Gastrocnemius medialis (tissue), 4 donors: ENCODE data around the gene RXFP3. TPM values are rescaled to one million over a fixed set of nuclear protein-coding genes. Genes with fewer than 3 reads are reported as not detected.
"Not testable (repeated sequence)": the region's sequence is repeated elsewhere in the genome, so short reads cannot be mapped to it uniquely, and the experiment has no call there.

Source experiments
- ATAC-seq, 2 donors: fragments of 150-250 bp; one replicate each; pipeline ENCODE4 v1.9.1; 2016
- DNase-seq, 2 donors: peaks; one replicate each; pipeline ENCODE4 v3.0.0-alpha.2; 2019
- H3K27ac ChIP-seq, 4 donors: fragments of 200-600 bp; sonication (generic); 1 replicate in 1 of 4; 2 replicates in 3 of 4; pipeline ENCODE4 v1.5.1; 2016 to 2018; ENCODE audit warnings: mild to moderate bottlenecking in 2 of 4, moderate library complexity in 1 of 4
- H3K27me3 ChIP-seq, 3 donors: fragments of 200-600 bp; sonication (generic) in 2 of 3; 1 replicate in 1 of 3; 2 replicates in 2 of 3; pipeline versions ENCODE4 v1.5.1 to v1.6.0; 2016 to 2019; ENCODE audit warnings: mild to moderate bottlenecking in 1 of 3, moderate library complexity in 1 of 3
- H3K36me3 ChIP-seq, 2 donors: fragments of 200-600 bp; sonication (generic) in 1 of 2; one replicate each; pipeline ENCODE4 v1.5.1; 2017 to 2018
- H3K4me1 ChIP-seq, 2 donors: fragments of 200-600 bp; sonication (generic) in 1 of 2; one replicate each; pipeline ENCODE4 v1.5.1; 2016 to 2017; ENCODE audit warnings: mild to moderate bottlenecking in 2 of 2
- H3K4me3 ChIP-seq, 4 donors: fragments of 200-600 bp; sonication (generic) in 3 of 4; 1 replicate in 1 of 4; 2 replicates in 3 of 4; pipeline ENCODE4 v1.5.1; 2016 to 2019; ENCODE audit warnings: mild to moderate bottlenecking in 2 of 4
- H3K9me3 ChIP-seq, 3 donors: fragments of 200-600 bp; sonication (generic) in 2 of 3; 1 replicate in 1 of 3; 2 replicates in 2 of 3; pipeline ENCODE4 v1.5.1; 2016 to 2019
- POLR2A ChIP-seq, 2 donors: fragments of 450-650 bp; IDR thresholded peaks; one replicate each; pipeline ENCODE4 v1.6.1; 2017; ENCODE audit warnings: antibody characterized with exemption in 2 of 2, mild to moderate bottlenecking in 2 of 2, moderate library complexity in 2 of 2
- in situ Hi-C, 4 donors: fragments of 200-750 bp; cut with MboI; loops; one replicate each; pipeline versions ENCODE4 v1.15.0 to v1.8.0; 2017; ENCODE audit warnings: low sequenced_read_pairs in 4 of 4
- intact Hi-C: fragments of 100-400 bp; cut with DNase I; formaldehyde crosslinking; loops from one replicate; pipeline ENCODE4 v1.15.1; 2023; ENCODE audit warnings: low total_unique reads
- total RNA-seq, 4 donors: library from RNA; depleted of rRNA; stranded (reverse); fragments of >200 nt; gene quantifications; one replicate each; pipeline versions ENCODE4 v1.1.0 to v1.2.3, GENCODE V29; 2016
- TF ChIP-seq, protein P1 (sequence below), 5 experiments: fragments of 450-650 bp in 3 of 5; fragments of 200-600 bp in 2 of 5; sonication (generic) in 2 of 5; IDR thresholded peaks in 4 of 5; conservative IDR thresholded peaks in 1 of 5; 1 replicate in 4 of 5; 2 replicates in 1 of 5; pipeline ENCODE4 v1.5.1; 2016 to 2019; ENCODE audit warnings: antibody characterized with exemption in 5 of 5, mild to moderate bottlenecking in 3 of 5, moderate library complexity in 3 of 5

RXFP3 gene
- total RNA-seq, 4 donors from 2014 or later: not detected

GRCh38 chr5:33939556-33940262, 3.5 kb downstream of the RXFP3 start:
- Histone ChIP-seq H3K4me3 (no peak overlapping the region), H3K9me3 (no peaks in the 10 kb centered on the region), H3K36me3 (no peaks in the 10 kb centered on the region), H3K4me1 (peaks cover 0 to 7% of the 10 kb centered on the region in 2 donors), H3K27me3 (peaks cover 43 to 55% (median 48%) of the 10 kb centered on the region in 3 donors), H3K27ac (no peak overlapping the region)
- intact Hi-C loops (no loop called here), in situ Hi-C loops (loop anchor here in 2 of 4 donors (25.0 kb wide), 1 partner anchor 502 kb away; the partner anchor contains the start of gene TARS1 (in 2 of the 2))
- DNase-seq: no peak
- TF ChIP-seq, protein P1, sequence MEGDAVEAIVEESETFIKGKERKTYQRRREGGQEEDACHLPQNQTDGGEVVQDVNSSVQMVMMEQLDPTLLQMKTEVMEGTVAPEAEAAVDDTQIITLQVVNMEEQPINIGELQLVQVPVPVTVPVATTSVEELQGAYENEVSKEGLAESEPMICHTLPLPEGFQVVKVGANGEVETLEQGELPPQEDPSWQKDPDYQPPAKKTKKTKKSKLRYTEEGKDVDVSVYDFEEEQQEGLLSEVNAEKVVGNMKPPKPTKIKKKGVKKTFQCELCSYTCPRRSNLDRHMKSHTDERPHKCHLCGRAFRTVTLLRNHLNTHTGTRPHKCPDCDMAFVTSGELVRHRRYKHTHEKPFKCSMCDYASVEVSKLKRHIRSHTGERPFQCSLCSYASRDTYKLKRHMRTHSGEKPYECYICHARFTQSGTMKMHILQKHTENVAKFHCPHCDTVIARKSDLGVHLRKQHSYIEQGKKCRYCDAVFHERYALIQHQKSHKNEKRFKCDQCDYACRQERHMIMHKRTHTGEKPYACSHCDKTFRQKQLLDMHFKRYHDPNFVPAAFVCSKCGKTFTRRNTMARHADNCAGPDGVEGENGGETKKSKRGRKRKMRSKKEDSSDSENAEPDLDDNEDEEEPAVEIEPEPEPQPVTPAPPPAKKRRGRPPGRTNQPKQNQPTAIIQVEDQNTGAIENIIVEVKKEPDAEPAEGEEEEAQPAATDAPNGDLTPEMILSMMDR (IDR thresholded peaks at IDR 0.05 in 4 of 5, conservative IDR thresholded peaks at IDR 0.05 in 1 of 5): no peak
- no peak for TF ChIP-seq POLR2A (IDR thresholded peaks at IDR 0.05)
- ATAC-seq: no peak

GRCh38 chr5:33941090-33941489, 4.9 kb downstream of the RXFP3 start:
- ATAC-seq (no peak), DNase-seq (no peak)
- TF ChIP-seq, protein P1 (IDR thresholded peaks at IDR 0.05 in 4 of 5, conservative IDR thresholded peaks at IDR 0.05 in 1 of 5): no peak
- no peak for TF ChIP-seq POLR2A (IDR thresholded peaks at IDR 0.05)
- no peaks in the 10 kb centered on the region for H3K36me3 ChIP-seq
- H3K27ac ChIP-seq: no peak overlapping the region
- H3K4me3 ChIP-seq: no peak overlapping the region
- H3K9me3 ChIP-seq: no peaks in the 10 kb centered on the region
- peaks cover 33 to 50% (median 39%) of the 10 kb centered on the region in 3 donors for H3K27me3 ChIP-seq
- H3K4me1 ChIP-seq: peaks cover 0 to 7% of the 10 kb centered on the region in 2 donors
- in situ Hi-C loops (loop anchor here in 2 of 4 donors (25.0 kb wide), 1 partner anchor 504 kb away; the partner anchor contains the start of gene TARS1 (in 2 of the 2)), intact Hi-C loops (no loop called here)

GRCh38 chr5:33944543-33945132, 8.5 kb downstream of the RXFP3 start:
- H3K4me3 ChIP-seq: no peak overlapping the region
- no peak for ATAC-seq
- TF ChIP-seq, protein P1 (IDR thresholded peaks at IDR 0.05 in 4 of 5, conservative IDR thresholded peaks at IDR 0.05 in 1 of 5): no peak
- no peak for TF ChIP-seq POLR2A (IDR thresholded peaks at IDR 0.05)
- H3K4me1 ChIP-seq: no peaks in the 10 kb centered on the region
- intact Hi-C loops: no loop called here
- no peaks in the 10 kb centered on the region for H3K36me3 ChIP-seq
- H3K27ac ChIP-seq: no peak overlapping the region
- in situ Hi-C loops: loop anchor here in 2 of 4 donors (25.0 kb wide), 1 partner anchor 507 kb away; the partner anchor contains the start of gene TARS1 (in 2 of the 2)
- peaks cover 0 to 16% (median 8%) of the 10 kb centered on the region in 3 donors for H3K27me3 ChIP-seq
- DNase-seq: no peak
- no peaks in the 10 kb centered on the region for H3K9me3 ChIP-seq

DNA sequence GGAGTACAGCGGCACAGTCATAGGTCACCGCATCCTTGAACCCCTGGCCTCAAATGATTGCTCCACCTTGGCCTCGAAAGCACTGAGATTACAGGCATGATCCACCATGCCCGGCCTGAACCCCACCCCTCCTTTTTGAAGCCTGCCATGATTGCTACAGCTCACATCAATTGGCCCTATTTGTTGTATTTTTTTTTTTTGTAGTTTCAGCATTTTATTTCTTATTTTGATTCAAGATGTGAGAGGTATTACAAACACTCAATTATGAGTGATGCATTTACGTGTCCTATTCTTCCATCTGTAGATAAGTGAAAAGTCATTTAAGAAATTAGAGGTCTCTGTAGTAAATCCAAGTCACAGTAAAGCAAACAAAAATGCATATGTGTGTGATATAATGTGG, 16.0 kb downstream of the RXFP3 start:
- H3K27ac ChIP-seq, H3K4me3 ChIP-seq, ATAC-seq, DNase-seq, H3K27me3 ChIP-seq, H3K36me3 ChIP-seq, intact Hi-C loops, H3K9me3 ChIP-seq, H3K4me1 ChIP-seq, in situ Hi-C loops: not testable (repeated sequence)

GRCh38 chr5:33957577-33958150, 21.5 kb downstream of the RXFP3 start:
- Histone ChIP-seq H3K4me3 (no peak overlapping the region), H3K36me3 (no peaks in the 10 kb centered on the region), H3K9me3 (no peaks in the 10 kb centered on the region), H3K27ac (no peak overlapping the region), H3K27me3 (no peaks in the 10 kb centered on the region), H3K4me1 (no peaks in the 10 kb centered on the region)
- no peak for TF ChIP-seq POLR2A (IDR thresholded peaks at IDR 0.05)
- TF ChIP-seq, protein P1 (IDR thresholded peaks at IDR 0.05 in 4 of 5, conservative IDR thresholded peaks at IDR 0.05 in 1 of 5): no peak
- in situ Hi-C loops (no loop called here), intact Hi-C loops (no loop called here)
- DNase-seq (no peak), ATAC-seq (no peak)
